Kidney capillary endothelial cell (primary cell): Measurements from ENCODE around the gene FAM3D.

Experiments
- DNase-seq: peaks from one replicate; pipeline ENCODE4 v3.0.0-alpha.2; 2018; ENCODE audit warnings: low spot score

Gene FAM3D

DNA sequence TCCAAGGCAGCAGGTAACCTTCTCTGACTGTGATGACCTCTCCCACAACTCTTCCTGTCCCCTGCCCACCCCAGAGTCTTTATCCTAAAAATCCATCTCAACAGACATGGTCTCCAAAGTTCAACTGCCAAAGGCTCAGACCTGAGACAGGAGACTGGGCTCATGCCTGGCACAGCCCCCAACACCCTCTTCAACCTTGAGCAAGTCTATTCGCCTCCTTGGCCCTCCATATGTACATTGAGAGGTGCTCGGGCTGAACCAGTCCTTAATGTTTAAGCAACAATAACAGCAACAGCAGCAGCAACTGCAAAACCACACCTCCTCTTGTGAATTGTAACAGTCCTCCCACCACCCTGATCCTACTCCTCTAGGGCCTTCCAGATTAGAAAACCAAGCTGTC lies 9.9 kb downstream of the FAM3D start:
- no peak for DNase-seq

DNA sequence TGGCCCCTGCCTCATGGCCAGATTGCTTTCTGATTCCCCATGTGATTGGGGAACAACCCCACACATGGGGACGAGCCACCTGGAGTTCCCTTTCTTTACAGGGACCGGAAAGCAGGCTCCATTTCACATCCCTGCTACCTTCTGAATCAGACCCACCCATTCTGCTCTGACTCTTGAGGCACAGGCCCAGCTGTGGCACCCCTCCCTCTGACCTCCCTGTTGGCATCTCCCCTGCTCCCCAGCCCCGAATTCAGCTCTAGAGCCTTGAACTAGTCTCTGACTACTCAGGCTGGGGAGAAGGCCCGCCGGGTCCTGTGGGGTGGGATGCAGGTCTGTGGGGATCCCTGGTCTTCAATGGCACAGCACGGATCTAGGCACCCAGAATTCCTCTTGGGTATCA lies 12.1 kb downstream of the FAM3D start:
- no peak for DNase-seq

DNA sequence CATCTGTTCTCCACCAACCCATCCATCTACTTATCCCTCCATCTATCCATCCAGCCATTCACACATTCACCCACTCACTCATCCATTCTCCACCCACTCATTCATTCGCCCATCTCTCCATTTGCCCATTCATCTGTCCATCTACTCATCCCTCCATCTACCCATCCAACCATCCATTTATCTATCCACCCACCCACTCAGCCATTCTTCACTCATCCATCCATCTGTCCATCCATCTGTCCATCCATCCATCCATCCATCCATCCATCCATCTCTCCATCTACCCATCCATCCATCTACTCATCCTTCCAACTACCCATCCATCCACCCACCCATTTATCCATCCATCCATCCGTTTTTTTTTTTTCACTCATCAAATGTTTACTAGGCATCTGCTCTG lies 13.9 kb downstream of the FAM3D start:
- no peak for DNase-seq

DNA sequence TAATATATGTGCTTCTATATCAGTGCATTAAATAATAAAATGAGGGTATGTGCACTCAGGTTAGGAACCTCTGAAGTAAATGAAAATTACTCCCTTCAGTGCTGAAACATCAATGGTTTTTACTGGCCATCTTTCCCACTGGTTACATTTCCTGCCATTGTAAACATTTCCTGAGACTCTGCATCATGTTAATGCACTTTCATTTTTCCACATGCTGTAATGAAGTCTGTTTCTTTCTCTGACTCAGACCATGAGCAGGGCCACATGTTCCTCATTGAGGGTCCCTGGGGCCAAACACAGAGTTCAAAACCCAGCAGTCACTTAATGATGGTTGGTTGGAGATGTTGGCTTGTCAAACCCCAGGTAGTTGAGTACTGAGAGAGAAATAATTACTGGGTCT lies 15.3 kb downstream of the FAM3D start:
- DNase-seq, result peak; percentile 53

DNA sequence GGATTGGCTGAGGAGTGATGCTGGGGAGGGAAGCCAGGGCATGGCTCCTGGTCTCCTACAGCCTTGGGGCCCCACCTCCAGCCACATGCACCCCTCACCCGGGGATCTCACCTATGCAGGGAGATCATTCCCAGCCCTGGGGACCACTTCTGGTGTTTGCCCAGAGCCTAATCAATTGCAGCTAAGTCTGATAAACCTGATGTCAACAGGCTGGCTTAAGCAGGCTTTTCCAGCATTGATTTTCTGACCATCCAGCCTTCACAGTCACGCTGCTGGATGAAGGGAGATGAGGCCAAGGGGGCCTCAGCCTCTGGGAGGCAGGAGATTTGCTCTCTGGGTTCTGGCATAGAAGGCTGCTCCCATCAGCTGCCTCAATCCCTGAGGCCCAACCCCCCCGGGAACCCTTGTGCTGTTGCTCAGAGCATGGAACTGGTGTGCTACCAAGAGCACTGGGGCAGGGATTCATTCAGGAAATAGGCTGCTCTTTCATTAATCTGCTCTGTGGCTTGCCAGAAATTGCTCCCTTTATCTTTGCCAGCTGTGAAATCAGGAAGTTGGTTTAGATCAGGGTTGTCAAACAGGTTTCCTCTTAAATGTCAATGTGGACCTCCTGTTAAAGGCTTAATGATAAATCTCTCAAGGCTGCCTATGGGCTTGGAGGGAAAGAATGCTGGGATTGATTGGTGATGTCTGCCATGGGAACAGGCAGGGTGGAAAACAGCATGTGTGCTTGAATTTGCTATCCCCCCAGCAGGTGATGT lies 19.0 kb downstream of the FAM3D start:
- DNase-seq, result no peak

DNA sequence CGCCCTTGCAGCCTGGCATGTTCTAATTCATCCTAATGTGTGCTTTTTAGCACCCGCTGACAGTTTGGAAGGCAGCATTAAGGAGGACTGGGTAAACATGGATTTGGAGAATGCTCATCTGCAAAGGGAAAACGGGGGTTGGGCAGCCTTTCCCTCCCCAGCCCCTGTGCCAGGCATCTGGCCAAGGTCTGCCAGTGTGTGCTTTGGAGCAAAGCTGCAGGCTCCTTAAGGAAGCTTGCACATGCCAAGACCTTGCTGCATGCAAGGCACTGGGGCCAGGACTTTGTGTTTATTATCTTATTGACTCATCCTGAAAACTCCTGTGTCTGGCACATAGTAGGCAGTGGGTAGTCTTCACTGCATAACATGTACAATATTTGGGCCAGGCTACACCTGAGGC lies 20.1 kb downstream of the FAM3D start:
- DNase-seq, result no peak

DNA sequence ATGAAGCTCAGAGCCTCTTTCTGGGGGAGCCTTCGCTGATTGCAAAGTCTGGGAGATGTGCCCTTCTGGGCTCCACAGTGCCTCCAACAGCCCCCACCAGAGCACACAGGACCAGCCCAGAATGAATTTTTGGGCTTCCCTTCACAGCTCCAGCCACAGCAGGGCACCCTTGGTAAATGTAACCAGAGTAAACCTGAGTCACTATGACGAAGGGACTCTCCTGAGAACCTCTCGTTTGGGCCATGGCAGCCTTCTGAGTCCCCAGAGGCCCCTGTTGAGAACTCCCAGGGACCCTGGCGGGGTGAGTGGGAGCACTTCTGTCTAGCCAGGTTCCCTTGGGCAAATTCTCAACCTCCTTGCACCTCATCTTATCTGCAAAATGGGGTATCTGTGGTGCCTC lies 20.8 kb downstream of the FAM3D start:
- DNase-seq, result no peak

DNA sequence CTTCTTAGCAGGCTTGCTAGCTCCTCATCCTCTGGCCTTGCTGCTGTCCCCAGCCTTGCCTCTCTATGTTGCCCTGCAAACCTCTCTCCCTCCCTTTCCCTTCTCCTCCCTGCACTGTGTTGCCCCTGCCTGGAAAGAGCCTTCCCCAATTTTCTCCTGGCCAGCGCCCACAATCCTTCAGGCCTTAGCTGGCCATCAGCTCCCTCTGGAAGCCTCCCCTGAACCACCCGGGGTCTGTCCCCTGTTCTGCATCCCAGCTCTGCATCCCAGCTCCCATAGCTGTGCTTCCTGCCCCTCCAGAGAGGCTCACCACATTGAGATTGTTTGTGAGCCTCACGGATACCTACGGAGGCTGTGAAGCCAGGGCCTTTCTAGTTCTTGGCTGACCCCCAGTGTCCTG lies 23.7 kb downstream of the FAM3D start:
- DNase-seq, result no peak

DNA sequence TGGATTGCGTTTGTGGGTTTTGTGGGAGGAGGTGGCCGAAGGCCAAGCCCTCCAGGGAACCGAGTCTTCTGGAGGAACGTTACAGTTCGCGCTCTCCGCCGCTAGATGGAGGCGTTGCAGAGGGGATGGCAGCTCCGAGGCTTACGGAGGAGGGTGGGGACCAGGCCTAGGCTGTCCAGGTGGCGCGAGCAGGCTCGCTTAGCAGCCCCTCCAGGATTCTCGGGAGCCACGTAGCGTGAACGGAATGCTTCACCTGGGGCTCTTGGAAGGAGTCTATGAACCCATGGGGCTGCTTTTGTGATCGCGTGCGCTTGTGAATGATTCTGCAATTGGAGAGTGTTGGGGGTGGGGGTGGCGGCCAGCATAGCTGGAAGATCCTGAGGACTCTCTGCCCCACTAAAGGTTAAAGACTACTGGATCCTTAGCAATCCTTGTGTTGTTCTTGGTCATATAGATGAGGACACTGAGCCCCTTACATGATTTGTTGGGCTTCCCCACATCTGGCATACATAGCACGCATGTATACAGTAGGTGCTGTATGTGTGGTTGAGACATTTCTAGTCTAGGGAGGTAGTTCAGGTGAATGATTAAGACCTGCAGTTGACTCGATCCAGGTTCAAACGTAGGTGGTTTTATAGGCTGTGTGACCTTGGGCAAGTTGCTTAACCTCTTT lies 25.7 kb downstream of the FAM3D start:
- DNase-seq, result peak; percentile 68

DNA sequence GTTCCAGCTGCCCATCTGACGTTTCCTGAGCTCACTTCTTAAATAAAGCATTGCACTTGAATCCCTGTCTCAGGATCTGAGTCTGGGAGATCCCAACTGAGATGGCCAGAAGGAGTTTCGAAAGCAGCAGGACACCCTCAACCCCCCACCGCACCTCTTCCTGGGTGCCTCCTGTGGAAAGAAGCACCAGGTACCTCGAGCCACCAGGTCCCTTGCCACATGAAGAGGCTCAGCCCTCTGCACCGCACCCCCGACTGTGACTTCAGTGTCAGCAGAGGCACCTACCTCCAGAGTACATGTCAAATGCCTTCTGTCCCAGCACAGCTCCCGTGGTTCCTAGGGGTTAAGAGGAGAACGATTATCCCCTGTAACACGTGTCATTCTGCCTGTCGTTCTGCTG lies 26.7 kb downstream of the FAM3D start:
- DNase-seq, result no peak

DNA sequence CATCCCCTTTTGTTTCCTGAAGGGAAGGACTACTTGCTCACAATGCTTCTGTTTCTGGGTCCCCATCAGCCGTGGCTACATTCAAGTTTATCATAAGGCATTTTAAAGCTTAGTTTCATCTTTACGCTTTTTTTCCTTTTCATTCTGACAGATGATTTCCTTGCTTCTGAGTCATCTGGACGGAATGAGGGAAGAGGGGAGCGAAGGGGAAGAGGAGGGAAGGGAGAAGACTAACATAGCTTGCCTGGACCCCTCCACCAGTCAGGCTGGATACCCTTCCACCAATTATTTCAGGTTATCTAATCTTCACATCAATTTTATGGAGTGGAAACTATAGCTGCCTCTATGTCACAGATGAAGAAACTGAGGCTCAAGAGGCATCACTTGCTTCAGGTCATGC lies 27.6 kb downstream of the FAM3D start:
- DNase-seq, result no peak

DNA sequence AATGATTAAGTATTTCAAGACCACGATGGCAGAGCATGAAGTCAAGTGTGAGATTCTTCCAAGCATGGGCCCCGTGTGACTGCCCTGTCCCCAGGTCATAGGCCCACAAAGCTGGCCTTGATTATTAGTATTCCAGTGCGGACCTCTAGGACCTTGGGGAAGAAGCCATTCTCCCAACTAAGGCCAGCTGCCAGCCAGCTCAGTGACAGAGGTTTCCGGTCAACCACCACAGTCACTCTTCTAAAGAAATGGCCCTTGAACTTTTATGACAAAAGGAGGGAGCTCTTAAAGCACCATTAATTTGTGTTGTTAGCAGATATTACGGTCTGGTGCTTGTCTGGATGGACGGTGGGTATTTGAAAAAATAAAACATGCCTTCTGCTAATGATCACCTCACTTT lies 28.0 kb downstream of the FAM3D start:
- no peak for DNase-seq

DNA sequence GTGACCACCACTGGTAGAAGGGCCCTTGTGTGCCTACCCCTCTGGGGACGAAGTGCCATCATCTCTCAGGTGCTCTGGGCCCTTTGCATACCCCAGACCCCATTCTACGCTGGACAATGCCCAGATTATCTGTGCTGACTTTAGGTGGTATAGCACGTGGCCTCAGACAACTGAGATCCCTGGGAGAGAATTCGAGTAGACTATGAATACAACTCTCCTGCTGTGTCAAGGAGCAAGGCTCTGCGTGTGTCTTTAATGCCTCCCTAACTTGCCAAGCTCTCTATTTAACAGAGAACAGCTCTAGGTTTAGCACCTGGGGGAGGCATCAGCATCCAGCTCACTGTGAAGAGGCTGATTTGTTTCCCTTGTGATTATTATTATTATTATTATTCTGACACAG lies 29.1 kb downstream of the FAM3D start:
- DNase-seq, result no peak

DNA sequence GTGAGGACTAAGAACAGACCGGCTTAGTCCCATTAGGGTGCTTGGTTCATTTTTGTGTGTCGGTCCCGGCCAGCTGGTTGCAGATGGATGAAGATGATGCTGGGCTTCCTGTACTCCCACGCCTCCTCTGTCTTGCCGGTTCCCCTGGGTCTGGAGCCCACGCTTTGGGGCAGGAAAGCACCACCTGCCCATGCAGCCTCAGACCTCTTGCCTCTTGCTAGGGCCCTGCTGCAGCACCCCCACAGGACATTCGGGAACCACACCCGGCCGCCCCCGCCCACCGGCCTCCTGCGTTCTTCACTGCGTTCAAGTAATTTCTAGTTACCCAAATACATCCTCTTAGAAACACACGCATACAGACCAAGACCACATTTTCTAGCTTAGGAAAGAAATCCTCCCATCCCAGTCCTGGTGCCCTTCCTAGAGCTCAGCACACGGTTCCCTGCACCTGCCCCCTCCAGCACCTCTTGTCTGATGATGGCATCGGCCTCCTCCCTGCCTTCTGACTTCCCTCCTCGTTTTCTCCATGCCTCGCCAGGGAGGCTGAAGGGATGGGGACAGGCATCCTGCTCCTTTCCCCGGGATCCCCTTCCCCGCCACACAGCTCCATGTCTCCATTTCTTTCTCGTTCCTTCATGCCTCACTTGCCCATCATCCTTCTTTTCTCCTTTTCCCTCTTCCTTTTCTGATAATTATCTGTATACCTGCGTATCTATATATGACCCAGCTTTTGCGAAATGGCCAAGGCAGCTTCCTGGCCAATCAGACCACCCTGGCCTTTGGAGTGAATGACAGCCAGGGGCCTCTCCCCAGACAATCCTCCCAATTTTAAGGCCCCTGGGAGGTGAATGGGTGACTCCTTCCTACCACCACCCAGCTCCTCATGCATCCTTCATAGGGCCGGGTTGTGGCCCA lies 30.9 kb downstream of the FAM3D start:
- DNase-seq, result no peak

DNA sequence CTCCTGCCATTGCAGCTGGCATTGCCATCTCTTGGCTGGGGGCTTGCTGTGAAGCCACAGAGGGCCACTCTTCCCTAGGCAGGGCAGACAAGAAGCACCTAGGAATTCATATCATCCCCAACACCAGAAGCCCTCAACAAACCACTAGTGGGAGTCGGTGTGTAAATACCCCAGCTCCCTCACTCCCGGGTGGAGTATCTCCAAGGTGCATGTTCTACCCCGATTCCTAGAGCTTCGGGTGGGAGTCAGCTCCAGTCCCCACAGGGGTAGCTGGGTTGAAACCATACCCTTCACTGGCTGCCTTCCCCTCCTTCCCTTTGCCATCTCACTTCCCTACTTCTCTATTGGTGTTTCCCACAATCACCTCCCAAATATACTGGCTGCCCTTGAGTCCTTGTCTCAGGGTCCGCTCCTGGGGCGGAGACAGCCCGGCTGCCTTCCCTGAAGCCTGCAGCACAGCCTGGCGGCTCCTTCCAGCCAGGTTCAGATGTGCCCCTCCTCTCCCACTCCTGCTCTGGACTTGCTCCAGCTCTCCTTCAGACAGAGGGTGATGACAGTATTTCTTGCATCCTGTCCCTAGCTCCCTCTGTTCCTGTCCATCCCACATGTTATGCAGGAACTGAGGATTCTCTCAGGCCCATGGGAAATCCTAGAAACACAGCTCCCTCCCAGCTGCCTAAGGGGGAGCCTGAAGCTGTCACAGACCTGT lies 33.3 kb downstream of the FAM3D start:
- DNase-seq, result no peak

DNA sequence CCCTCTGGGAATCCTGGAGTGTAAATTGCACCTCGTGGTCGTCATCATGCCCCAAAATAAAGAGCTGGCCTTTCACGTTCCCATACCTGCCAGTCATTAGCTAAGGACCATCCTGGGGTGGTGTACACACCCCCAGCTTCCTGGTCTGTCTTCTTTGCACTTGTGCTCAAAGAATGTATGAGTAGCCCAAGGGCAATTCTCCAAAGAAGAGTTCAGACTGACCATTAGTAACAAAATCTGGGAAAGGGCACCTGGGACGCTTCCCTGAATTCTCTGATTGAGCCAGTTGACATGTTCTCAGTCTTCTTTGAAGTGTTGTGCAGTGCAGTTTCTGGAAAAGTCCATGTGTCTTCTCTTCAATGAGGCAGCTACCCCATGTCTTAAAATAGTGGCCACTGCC lies 34.8 kb downstream of the FAM3D start:
- no peak for DNase-seq

DNA sequence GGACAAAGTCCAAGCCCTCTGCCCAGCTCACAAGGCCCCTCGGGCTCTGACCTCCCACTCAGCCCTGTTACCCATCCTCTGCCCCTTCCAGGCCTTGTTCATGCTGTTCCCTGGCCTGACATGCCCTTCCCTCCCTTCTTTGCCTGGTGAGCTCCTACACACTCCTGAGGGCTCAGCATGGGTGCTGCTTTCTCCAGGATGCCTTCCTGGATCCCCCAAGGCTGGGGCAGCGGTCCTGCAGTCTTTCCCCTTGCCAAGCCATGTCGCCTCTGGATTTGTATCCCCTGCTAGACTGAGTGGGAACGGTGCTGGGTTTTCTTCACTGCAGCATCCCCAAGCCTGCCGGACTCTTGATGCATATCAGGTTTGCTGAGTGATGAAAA lies 35.9 kb downstream of the FAM3D start:
- DNase-seq, result no peak

DNA sequence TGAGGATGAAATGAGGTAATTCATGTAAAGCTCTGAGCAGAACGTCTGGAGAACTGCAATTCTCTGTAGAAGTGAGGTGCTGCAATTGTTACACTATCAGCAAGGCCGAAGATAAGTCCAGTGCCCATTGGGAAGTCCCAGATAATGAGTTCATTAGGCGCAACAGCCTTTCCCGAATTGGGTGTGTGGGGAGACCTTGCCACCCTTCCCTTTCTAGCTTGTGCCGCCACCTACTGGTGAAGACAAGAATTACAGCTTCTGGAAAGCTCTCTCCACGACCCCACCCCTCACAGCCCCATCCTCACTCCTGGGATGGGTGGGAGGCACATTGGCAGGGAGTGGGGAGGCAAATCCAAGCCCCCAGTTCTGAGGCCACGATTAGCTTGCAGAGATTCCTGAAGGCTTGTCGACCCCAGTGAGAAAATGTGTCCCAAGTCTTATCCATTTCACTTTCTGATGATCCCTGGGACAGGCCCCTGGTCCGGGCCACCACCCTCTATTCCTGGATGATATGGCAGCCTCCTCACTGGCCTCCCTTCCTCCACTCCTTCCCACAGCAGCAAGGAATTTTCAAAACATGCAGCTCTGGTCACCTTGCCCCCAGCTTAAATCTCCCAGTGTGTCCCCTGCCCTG lies 36.4 kb downstream of the FAM3D start:
- peak; percentile 52 for DNase-seq

DNA sequence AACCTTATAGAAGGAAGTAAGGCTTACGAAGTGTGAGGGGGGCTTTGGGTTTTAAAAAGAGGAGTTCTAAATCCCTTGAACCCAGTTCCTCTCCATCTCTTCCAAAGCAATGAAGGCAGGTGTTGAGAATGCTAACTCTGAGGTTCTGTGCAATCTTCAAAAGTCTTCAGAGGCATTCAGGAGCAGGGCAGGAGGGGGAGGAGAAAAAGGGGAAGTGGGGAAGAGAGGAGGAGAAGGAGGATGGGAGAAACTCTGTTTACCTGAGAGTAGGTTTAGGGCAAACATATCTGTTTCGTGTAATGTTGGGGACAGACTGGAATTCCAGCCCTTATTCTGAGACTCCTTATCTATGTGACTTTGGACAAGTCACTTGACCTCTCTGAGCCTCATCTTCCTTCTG lies 36.9 kb downstream of the FAM3D start:
- no peak for DNase-seq

DNA sequence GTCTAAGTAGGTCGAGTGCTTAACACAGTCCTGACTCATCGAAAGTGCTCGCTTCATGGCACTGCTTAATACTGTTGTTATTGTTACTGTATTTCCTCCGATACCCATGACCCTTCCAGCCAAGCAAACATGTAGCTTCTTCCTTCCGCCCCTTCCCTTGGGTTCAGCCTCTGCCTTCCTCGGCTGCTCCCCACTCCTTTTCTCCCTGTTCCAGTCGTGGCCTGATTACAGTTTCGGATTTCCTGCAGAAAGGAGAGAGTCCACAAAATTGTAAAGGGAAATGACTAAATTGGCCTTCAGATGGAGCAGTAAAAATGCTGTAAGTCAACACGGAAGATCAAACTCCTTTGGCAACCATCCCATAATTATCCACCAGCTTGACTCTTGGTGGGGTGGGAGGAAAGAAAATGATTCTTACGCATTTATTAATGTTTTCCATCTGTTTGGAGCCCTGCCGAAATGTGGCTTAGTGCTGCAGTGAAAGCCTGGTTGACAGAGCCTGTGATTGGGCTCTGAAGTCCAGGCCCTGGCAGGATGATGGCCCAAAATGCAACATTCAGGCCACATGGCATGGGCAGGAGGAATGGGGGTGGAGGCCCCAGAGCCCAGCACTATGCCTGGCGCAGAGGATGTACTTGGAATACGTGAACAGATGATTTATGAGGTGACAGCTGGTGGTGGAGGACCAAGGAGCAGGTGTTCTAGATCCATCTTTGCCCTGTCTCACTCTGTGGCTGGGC lies 37.6 kb downstream of the FAM3D start:
- DNase-seq, result peak; percentile 78

DNA sequence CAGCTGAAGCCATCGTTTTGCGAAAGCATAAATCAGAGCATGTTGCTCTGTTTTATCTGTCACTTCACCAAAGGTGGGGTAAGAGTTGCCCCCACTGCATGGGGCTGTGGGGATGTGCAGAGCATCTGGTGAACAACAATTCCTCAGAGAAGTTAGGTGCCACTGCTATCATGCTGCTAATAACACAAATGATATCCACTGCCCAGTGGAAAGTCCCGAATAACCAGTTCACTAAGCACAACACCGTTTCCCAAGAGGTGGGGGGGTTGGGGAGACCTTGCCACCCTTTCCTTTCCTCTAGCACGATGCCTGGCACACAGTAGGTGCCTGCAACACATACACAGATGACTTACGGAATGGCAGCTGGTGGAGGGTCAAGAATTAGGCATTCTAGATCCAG lies 38.6 kb downstream of the FAM3D start:
- DNase-seq, result no peak
